Measurements from ENCODE around the gene FN3K. TPM values are rescaled to one million over a fixed set of nuclear protein-coding genes. Genes with fewer than 3 reads are reported as not detected.

The FN3K gene
- total RNA-seq, 1 donor from 2014 or later = 27.4 TPM

DNA sequence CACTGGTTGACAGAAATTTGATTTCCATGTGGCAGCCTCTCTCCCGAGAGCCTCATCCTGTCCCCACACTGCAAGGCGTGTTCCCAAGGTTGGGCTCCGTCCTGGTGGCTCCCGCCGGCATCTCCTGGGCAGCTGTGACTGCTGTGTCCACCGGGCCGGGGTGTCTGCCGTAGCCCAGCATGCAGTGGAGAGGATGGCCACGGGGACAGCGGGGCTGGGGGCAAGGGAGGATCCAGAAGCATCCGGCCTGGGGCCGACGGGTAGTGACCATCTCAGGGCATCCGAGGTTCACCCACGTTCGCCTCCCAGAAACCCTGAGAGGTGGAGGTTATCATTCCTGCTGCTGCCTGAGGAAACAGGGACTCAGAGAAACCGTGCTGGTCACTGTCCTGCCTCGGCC lies 29.7 kb upstream of the FN3K start:
- DNase-seq (no peak), ATAC-seq (no peak)
- intact Hi-C loops (cut with DNase I) = no loop called here
- no peaks in the 10 kb centered on the region for H3K27me3 ChIP-seq
- no peak overlapping the region for H3K4me3 ChIP-seq
- no peaks in the 10 kb centered on the region for H3K9me3 ChIP-seq
- H3K4me1 ChIP-seq = no peaks in the 10 kb centered on the region
- H3K36me3 ChIP-seq = no peaks in the 10 kb centered on the region
- TF ChIP-seq, protein P1, sequence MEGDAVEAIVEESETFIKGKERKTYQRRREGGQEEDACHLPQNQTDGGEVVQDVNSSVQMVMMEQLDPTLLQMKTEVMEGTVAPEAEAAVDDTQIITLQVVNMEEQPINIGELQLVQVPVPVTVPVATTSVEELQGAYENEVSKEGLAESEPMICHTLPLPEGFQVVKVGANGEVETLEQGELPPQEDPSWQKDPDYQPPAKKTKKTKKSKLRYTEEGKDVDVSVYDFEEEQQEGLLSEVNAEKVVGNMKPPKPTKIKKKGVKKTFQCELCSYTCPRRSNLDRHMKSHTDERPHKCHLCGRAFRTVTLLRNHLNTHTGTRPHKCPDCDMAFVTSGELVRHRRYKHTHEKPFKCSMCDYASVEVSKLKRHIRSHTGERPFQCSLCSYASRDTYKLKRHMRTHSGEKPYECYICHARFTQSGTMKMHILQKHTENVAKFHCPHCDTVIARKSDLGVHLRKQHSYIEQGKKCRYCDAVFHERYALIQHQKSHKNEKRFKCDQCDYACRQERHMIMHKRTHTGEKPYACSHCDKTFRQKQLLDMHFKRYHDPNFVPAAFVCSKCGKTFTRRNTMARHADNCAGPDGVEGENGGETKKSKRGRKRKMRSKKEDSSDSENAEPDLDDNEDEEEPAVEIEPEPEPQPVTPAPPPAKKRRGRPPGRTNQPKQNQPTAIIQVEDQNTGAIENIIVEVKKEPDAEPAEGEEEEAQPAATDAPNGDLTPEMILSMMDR (IDR thresholded peaks at IDR 0.05) = no peak
- H3K27ac ChIP-seq = no peak overlapping the region

DNA sequence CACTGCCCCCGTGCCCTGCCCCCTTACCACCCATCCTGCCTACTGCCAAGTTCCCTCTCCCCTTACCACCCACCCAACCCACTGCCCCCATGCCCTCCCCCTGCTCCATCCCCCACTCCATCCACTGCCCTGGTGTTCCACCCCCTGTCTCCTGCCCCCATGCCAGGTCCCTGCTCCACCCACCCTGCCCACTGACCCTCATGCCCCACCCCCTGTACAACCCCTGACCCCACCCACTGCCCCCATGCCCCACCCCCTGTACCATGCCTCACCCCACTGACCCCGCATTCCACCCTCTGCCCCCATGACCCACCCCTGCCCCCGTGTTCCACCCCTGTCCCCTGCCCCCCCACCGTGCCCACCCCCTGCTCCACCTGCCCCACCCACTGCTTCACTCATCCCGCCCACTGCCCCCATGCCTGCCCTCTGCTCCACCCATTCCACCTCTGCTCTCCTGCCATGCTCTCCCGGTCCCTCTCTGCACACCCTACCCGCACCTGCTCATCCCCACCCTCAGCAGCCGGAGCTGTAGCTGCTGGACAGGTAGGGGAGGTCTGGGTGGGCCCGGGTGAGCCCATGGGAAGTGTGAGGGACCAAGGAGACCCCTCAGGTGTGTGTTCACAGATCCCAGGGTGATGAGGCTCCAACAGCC lies 26.3 kb upstream of the FN3K start:
- intact Hi-C loops (cut with DNase I) = no loop called here
- no peaks in the 10 kb centered on the region for H3K36me3 ChIP-seq

DNA sequence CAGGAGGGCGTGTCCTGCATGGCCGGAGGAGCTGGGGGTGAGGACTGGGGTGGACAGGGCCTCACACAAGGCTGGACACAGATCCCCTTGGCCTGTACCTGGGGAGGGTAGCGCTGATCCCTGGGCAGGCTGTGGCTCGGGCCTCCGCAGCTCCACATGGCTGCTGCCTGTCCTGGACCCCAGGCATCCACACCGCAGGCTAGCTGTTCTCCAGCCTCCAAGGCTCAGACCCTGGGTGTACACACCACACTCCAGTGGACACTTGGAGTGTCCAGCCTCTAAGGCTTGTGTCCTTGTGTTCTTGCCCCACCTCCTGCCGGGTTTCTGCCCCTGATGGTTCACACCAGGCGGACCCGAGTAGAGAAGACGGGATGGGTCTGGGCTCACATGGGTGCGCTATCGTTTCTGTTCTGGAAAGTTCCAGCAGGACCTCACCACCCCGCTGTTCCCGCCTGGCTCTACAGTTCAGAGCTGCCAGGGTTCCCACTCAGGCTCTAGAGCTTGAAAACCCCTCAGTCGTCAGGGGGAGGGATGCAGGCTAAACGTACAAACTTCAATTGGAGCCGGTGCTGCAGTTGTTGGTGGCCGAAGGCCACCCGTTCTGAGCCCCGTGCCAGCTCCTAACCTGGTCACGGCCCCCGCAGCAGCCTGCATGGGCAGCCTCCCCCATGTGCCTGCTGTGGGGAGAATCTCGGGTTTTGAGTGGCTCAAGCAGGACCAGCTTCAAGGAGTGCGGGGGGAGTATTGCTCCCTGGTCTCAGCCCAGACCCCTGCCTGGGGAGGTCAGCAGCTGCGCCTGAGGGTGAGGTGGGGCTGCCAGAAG lies 25.5 kb upstream of the FN3K start:
- DNase-seq = no peak
- TF ChIP-seq, protein P1 (IDR thresholded peaks at IDR 0.05) = no peak
- intact Hi-C loops (cut with DNase I) = no loop called here
- H3K36me3 ChIP-seq = no peaks in the 10 kb centered on the region
- no peaks in the 10 kb centered on the region for H3K9me3 ChIP-seq
- no peak overlapping the region for H3K4me3 ChIP-seq
- no peaks in the 10 kb centered on the region for H3K4me1 ChIP-seq
- H3K27me3 ChIP-seq = no peaks in the 10 kb centered on the region
- ATAC-seq = no peak
- H3K27ac ChIP-seq = no peak overlapping the region

More for the DNA sequence above, 26.3 kb upstream of the FN3K start:
- Histone ChIP-seq H3K9me3 (no peaks in the 10 kb centered on the region), H3K4me3 (no peak overlapping the region), H3K27me3 (no peaks in the 10 kb centered on the region), H3K4me1 (no peaks in the 10 kb centered on the region), H3K27ac (no peak overlapping the region)
- TF ChIP-seq, protein P1 (IDR thresholded peaks at IDR 0.05) = no peak
- ATAC-seq (no peak), DNase-seq (no peak)

DNA sequence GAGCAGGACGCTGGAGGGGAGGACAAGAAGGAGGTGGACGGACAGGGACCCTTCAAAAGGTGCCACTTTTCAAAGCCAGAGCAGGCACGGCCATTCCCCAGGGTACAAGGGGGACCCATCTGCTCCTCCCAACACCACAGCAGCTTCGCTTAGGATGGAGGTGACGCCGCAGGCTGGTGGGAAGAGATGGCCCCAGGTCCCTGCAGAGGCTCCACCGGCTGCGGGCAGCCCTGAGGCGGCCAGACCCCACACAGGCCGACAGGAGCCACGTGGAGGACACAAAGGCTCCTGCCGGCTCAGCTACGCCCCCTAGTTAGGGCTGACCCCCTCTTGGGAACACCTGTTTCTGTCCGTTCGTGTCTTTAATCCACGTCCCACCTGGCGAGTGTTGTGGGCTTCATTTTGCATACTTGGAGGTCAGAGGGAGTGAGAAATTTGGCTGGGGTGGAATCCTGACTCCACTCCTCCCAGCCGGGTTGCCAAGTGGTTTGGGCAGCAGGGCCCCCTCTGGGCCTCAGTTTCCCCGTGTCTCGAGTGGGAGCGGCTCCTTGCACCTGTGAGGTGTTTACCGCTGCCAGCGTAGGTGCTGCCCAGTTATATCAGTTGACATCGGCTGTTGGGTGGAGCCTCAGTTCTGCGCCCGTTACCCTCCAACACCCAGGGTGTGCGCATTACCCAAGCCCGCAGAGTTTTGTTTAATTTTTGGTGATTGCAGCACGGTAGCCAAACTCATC lies 24.7 kb upstream of the FN3K start:
- Histone ChIP-seq H3K27me3 (no peaks in the 10 kb centered on the region), H3K4me3 (no peak overlapping the region), H3K4me1 (no peaks in the 10 kb centered on the region), H3K27ac (no peak overlapping the region), H3K36me3 (no peaks in the 10 kb centered on the region), H3K9me3 (no peaks in the 10 kb centered on the region)
- TF ChIP-seq, protein P1 (IDR thresholded peaks at IDR 0.05) = no peak
- DNase-seq = no peak
- no peak for ATAC-seq
- intact Hi-C loops (cut with DNase I) = no loop called here

DNA sequence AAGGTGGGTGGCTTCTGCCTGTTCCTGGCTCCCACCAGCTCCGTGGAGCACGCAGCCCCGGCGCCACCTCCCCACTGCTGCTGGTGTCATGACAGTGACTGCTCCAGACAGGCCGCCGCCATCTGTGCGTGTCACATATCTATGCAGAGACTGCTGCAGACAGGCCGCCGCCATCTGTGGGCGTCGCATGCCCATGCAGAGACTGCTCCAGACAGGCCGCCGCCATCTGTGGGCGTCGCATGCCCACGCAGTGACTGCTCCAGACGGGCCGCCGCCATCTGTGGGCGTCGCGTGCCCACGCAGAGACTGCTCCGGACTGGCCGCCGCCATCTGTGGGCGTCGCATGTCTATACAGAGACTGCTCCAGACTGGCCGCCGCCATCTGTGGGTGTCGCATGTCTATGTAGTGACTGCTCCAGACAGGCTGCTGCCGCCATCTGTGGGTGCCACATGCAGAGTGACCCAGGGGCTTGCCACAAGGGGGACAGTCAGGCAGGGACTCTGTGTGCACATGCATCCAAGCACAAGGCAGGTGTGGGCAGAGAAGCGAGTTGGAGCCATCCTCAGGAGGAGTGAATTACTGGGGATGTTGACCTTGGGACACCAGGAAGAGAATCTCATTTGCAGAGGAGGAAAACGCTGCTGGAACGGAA lies 22.2 kb upstream of the FN3K start:
- Histone ChIP-seq H3K9me3 (no peaks in the 10 kb centered on the region), H3K4me1 (peaks cover 15% of the 10 kb centered on the region), H3K36me3 (no peaks in the 10 kb centered on the region), H3K4me3 (no peak overlapping the region), H3K27ac (no peak overlapping the region), H3K27me3 (no peaks in the 10 kb centered on the region)
- intact Hi-C loops (cut with DNase I) = no loop called here
- DNase-seq = no peak
- ATAC-seq = no peak
- TF ChIP-seq, protein P1 (IDR thresholded peaks at IDR 0.05) = no peak
